Tibial nerve (tissue), 3 donors: Measurements from ENCODE around the gene KCNH2.
A peak's percentile ranks its signal among the peaks of the same experiment; 100 is the strongest.

Source experiments
- POLR2A ChIP-seq, 2 donors: fragments of 450-650 bp; IDR thresholded peaks; one replicate each; pipeline ENCODE4 v1.6.1; 2017; ENCODE audit warnings: antibody characterized with exemption in 2 of 2, mild to moderate bottlenecking in 2 of 2, moderate library complexity in 2 of 2
- TF ChIP-seq, protein P1 (sequence below), 5 experiments: fragments of 200-600 bp in 3 of 5; fragments of 450-650 bp in 2 of 5; sonication (generic) in 3 of 5; IDR thresholded peaks; one replicate each; pipeline ENCODE4 v1.5.1; 2016 to 2019; ENCODE audit warnings: antibody characterized with exemption in 5 of 5, mild to moderate bottlenecking in 3 of 5, moderate library complexity in 2 of 5

- TF ChIP-seq, protein P1, sequence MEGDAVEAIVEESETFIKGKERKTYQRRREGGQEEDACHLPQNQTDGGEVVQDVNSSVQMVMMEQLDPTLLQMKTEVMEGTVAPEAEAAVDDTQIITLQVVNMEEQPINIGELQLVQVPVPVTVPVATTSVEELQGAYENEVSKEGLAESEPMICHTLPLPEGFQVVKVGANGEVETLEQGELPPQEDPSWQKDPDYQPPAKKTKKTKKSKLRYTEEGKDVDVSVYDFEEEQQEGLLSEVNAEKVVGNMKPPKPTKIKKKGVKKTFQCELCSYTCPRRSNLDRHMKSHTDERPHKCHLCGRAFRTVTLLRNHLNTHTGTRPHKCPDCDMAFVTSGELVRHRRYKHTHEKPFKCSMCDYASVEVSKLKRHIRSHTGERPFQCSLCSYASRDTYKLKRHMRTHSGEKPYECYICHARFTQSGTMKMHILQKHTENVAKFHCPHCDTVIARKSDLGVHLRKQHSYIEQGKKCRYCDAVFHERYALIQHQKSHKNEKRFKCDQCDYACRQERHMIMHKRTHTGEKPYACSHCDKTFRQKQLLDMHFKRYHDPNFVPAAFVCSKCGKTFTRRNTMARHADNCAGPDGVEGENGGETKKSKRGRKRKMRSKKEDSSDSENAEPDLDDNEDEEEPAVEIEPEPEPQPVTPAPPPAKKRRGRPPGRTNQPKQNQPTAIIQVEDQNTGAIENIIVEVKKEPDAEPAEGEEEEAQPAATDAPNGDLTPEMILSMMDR (IDR thresholded peaks at IDR 0.05) = peak; percentile 79 to 84 (median 81)
- TF ChIP-seq POLR2A (IDR thresholded peaks at IDR 0.05) = no peak
Observed at GRCh38 chr7:150988230-150989226, 10.4 kb upstream of the KCNH2 start.
